ENCODE data around the gene ABCC5. TPM values are rescaled to one million over a fixed set of nuclear protein-coding genes. Genes with fewer than 3 reads are reported as not detected.

The ABCC5 gene
- total RNA-seq, 1 experiment from 2014 or later = 37.6 TPM

GRCh38 chr3:183953471-183954070 lies 64.1 kb downstream of the ABCC5 start:
- Histone ChIP-seq H2BK120ac (ENCODE audit: low read depth, low read length, poor library complexity, severe bottlenecking) (no peak overlapping the region), H3K18ac (ENCODE audit: insufficient read length, low read depth, low read length) (no peak overlapping the region), H3K23me2 (ENCODE audit: insufficient read length, low read depth, low read length, poor library complexity, severe bottlenecking) (no peaks in the 10 kb centered on the region), H3K4me2 (ENCODE audit: insufficient read depth, insufficient read length, low read length) (no peak overlapping the region), H2BK5ac (ENCODE audit: insufficient read length, low read length) (no peak overlapping the region), H3K56ac (ENCODE audit: insufficient read length, low read depth, low read length) (no peak overlapping the region), H3K27ac (ENCODE audit: insufficient read length, low read depth, low read length) (no peak overlapping the region), H3K23ac (ENCODE audit: insufficient read length, low read depth, low read length) (no peak overlapping the region), H4K20me1 (ENCODE audit: control insufficient read depth, insufficient read depth, insufficient read length) (no peaks in the 10 kb centered on the region), H2BK12ac (ENCODE audit: insufficient read length, low read depth, low read length) (no peak overlapping the region), H2BK15ac (ENCODE audit: low read depth, low read length) (no peak overlapping the region), H3K79me2 (ENCODE audit: insufficient read depth, low read length) (no peaks in the 10 kb centered on the region), H3K4me1 (ENCODE audit: insufficient read depth, low read length) (no peaks in the 10 kb centered on the region), H2AK5ac (ENCODE audit: insufficient read length, low read length) (no peak overlapping the region), H3K27me3 (ENCODE audit: insufficient read depth, low read length) (no peaks in the 10 kb centered on the region), H3K9me3 (ENCODE audit: control insufficient read depth, low read depth, low read length) (no peaks in the 10 kb centered on the region), H4K8ac (replicated peaks; ENCODE audit: insufficient read length, low read depth, low read length) (no peak overlapping the region), H4K5ac (ENCODE audit: insufficient read length, low read depth, low read length) (no peak overlapping the region), H3K79me1 (ENCODE audit: insufficient read depth, low read depth, low read length, poor library complexity, severe bottlenecking) (no peaks in the 10 kb centered on the region), H4K91ac (ENCODE audit: insufficient read length, low read depth, low read length) (no peak overlapping the region), H3K14ac (ENCODE audit: insufficient read depth, low read length) (no peak overlapping the region), H2BK20ac (ENCODE audit: low read depth, low read length, poor library complexity, severe bottlenecking) (no peak overlapping the region), H3K4ac (ENCODE audit: low read depth, low read length) (no peak overlapping the region), H2AFZ (ENCODE audit: low read length) (no peak overlapping the region), H3T11ph (ENCODE audit: low read length) (no peak overlapping the region), H3K9ac (ENCODE audit: extremely low read depth, insufficient read length, low read length) (no peak overlapping the region)
- no peak for TF ChIP-seq CTCF (conservative IDR thresholded peaks at IDR 0.05)
- Mint-ChIP-seq H3K27me3 (ENCODE audit: low read depth) (no peaks in the 10 kb centered on the region; the same call in none of the 2 replicates), H3K36me3 (ENCODE audit: insufficient read depth in 1 of 3, low read depth in 3 of 3) (peaks cover 19 to 38% (median 37%) of the 10 kb centered on the region in 3 experiments), H3K4me1 (peaks cover 33 to 38% of the 10 kb centered on the region in 2 experiments), H3K4me3 (no peak overlapping the region), H3K9me3 (no peaks in the 10 kb centered on the region; a peak in 1 of 5 replicates), H3K27ac (peak overlapping the region in 2 of 3 experiments; percentile 18 to 79; a peak in 4 of 7 replicates)
- no peak for DNase-seq
- WGBS (ENCODE audit: extremely low coverage, insufficient read length, low lambda C conversion rate) = no CpG with 5 or more reads among the region's 6 CpGs
